ENCODE data around the gene SSBP1.

DNA sequence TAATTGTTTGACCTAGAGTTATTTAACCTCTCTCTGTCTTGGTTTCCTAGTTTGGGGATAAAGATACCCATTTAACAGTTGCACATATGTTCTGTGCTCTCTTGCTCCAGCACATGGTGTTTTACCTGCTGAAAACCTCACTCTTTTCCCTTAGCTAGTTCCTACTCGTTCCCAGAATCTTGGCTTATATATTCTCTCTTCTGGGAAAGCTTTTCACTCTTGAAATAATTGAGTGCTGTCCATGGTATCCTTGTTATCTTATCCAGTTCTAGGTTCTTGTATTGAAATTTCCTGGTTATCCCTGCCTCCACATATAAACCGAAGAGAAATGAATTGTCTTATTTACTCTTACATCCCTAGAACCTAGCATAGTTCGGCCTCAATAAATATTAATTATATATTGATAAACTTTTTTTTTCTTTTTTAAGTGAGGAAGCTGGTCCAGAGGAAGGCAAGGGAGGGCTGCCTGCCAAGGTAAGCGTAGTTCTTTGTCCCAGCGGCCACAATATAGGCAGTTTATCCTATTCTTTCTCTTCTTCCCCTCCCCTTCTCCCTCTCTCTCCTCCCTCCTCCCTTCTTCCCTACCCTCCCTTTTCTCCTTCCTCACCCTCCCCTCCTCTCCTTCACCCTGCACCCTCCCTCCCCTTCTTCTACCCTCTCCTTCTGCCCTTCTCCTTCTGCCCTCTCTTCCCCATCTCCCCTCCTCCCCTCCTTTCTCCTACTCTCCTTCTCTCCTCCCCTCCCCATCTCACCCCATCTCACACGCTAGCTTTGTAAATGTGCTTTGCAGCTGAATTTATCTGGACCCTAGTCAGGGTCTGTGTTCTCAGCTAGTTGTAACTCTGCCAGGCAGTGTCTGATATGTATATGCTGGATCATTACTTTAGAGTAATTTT is 22.1 kb upstream of the SSBP1 start:
- TF ChIP-seq, protein P1, sequence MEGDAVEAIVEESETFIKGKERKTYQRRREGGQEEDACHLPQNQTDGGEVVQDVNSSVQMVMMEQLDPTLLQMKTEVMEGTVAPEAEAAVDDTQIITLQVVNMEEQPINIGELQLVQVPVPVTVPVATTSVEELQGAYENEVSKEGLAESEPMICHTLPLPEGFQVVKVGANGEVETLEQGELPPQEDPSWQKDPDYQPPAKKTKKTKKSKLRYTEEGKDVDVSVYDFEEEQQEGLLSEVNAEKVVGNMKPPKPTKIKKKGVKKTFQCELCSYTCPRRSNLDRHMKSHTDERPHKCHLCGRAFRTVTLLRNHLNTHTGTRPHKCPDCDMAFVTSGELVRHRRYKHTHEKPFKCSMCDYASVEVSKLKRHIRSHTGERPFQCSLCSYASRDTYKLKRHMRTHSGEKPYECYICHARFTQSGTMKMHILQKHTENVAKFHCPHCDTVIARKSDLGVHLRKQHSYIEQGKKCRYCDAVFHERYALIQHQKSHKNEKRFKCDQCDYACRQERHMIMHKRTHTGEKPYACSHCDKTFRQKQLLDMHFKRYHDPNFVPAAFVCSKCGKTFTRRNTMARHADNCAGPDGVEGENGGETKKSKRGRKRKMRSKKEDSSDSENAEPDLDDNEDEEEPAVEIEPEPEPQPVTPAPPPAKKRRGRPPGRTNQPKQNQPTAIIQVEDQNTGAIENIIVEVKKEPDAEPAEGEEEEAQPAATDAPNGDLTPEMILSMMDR (IDR thresholded peaks at IDR 0.05): no peak
- TF ChIP-seq ZFX (IDR thresholded peaks at IDR 0.05; ENCODE audit: borderline replicate concordance): no peak
